GM23248 (cell line): Measurements from ENCODE around the gene STARD3. TPM values are rescaled to one million over a fixed set of nuclear protein-coding genes. Genes with fewer than 3 reads are reported as not detected.

Source experiments
- DNase-seq: peaks from one replicate; pipeline ENCODE4 v3.0.0-alpha.2; 2015
- H2AFZ ChIP-seq: fragments of 200-600 bp; sonication (generic); 2 replicates; pipeline ENCODE4 v1.6.1; 2016; ENCODE audit warnings: antibody characterized with exemption
- H3F3A ChIP-seq: fragments of 200-600 bp; sonication (generic); 2 replicates; pipeline ENCODE4 v1.6.1; 2016; ENCODE audit warnings: mild to moderate bottlenecking, antibody characterized with exemption, mixed run types; ENCODE audit not compliant: insufficient read depth
- H3K27ac ChIP-seq: fragments of 200-600 bp; sonication (generic); 2 replicates; pipeline ENCODE4 v1.5.1; 2016; ENCODE audit warnings: mild to moderate bottlenecking
- H3K27me3 ChIP-seq: fragments of 200-600 bp; sonication (generic); replicated peaks from 2 replicates; pipeline ENCODE4 v1.6.1; 2016; ENCODE audit warnings: mild to moderate bottlenecking; ENCODE audit not compliant: insufficient read depth
- H3K36me3 ChIP-seq: fragments of 200-600 bp; sonication (generic); 2 replicates; pipeline ENCODE4 v1.6.1; 2016; ENCODE audit warnings: low read depth, mild to moderate bottlenecking
- H3K4me1 ChIP-seq: fragments of 200-600 bp; sonication (generic); 2 replicates; pipeline ENCODE4 v1.6.1; 2016; ENCODE audit warnings: mild to moderate bottlenecking; ENCODE audit not compliant: insufficient read depth
- H3K4me2 ChIP-seq: fragments of 200-600 bp; sonication (generic); one replicate; pipeline ENCODE4 v1.6.1; 2016; ENCODE audit warnings: mild to moderate bottlenecking; ENCODE audit not compliant: unreplicated experiment
- H3K4me3 ChIP-seq: fragments of 200-600 bp; sonication (generic); 2 replicates; pipeline ENCODE4 v1.5.1; 2016; ENCODE audit warnings: mild to moderate bottlenecking
- H3K79me2 ChIP-seq: fragments of 200-600 bp; sonication (generic); 2 replicates; pipeline ENCODE4 v1.6.1; 2016; ENCODE audit warnings: mild to moderate bottlenecking; ENCODE audit not compliant: insufficient read depth
- H3K9ac ChIP-seq: fragments of 200-600 bp; sonication (generic); 2 replicates; pipeline ENCODE4 v1.6.1; 2016; ENCODE audit warnings: mild to moderate bottlenecking
- H3K9me2 ChIP-seq: fragments of 200-600 bp; sonication (generic); 2 replicates; pipeline ENCODE4 v1.6.1; 2016; ENCODE audit warnings: mixed run types, mild to moderate bottlenecking, moderate library complexity; ENCODE audit not compliant: insufficient read depth
- H3K9me3 ChIP-seq: fragments of 200-600 bp; sonication (generic); one replicate; pipeline ENCODE4 v1.6.1; 2017; ENCODE audit warnings: low read depth
- H4K20me1 ChIP-seq: fragments of 200-600 bp; sonication (generic); 2 replicates; pipeline ENCODE4 v1.6.0; 2016; ENCODE audit not compliant: insufficient read depth
- EZH2 ChIP-seq: fragments of 200-600 bp; sonication (generic); IDR thresholded peaks from 2 replicates; pipeline ENCODE4 v1.6.1; 2018; ENCODE audit warnings: antibody characterized with exemption, mild to moderate bottlenecking; ENCODE audit not compliant: insufficient read depth, poor library complexity, severe bottlenecking
- EZH2phosphoT487 ChIP-seq: fragments of 200-600 bp; sonication (generic); IDR thresholded peaks from 2 replicates; pipeline ENCODE4 v1.6.1; 2018; ENCODE audit warnings: antibody characterized with exemption, moderate library complexity, mild to moderate bottlenecking, low read depth; ENCODE audit not compliant: insufficient read depth
- WGBS, 2 experiments: methylation state at CpG; one replicate each; pipeline ENCODE4 v1.1.6; 2015 to 2017; ENCODE audit warnings: low lambda C conversion rate in 2 of 2, low coverage in 1 of 2; ENCODE audit errors: missing lambda C conversion rate in 2 of 2; 5-methylcytosine and 5-hydroxymethylcytosine counted together
- in situ Hi-C: fragments of 300-500 bp; cut with MboI; formaldehyde crosslinking; loops from 2 replicates; pipeline ENCODE4 v1.15.0; 2020
- polyA plus RNA-seq: library from polyadenylated mRNA; unstranded; fragments of >200 nt; fragmentation: Nextera tagmentation; extraction: Ambion mirVana; gene quantifications from 2 replicates; pipeline ENCODE4 v1.2.1, GENCODE V29; 2016
- total RNA-seq: library from RNA; depleted of rRNA; stranded (reverse); fragments of >200 nt; shearing (Covaris generic); gene quantifications from 2 replicates; pipeline ENCODE4 v1.2.3, GENCODE V29; 2014

Gene STARD3
- total and polyA plus RNA-seq, 2 experiments from 2014 or later = 32.3 to 41.0 TPM

GRCh38 chr17:39600288-39600996 lies 36.5 kb upstream of the STARD3 start:
- TF ChIP-seq EZH2 = peak; percentile 64
- TF ChIP-seq EZH2phosphoT487 = no peak
- H3K9me2 ChIP-seq = no peaks in the 10 kb centered on the region
- in situ Hi-C loops = no loop called here

GRCh38 chr17:39600997-39601597 lies 35.8 kb upstream of the STARD3 start:
- 27 to 29% methylated on average over 21 of the region's 21 CpGs for WGBS, 2 experiments
- Histone ChIP-seq H3K27ac (no peak overlapping the region), H3K9ac (no peak overlapping the region), H3K4me3 (no peak overlapping the region), H3K36me3 (no peaks in the 10 kb centered on the region), H4K20me1 (no peaks in the 10 kb centered on the region), H3K9me2 (no peaks in the 10 kb centered on the region), H3K79me2 (no peaks in the 10 kb centered on the region), H2AFZ (no peak overlapping the region), H3K27me3 (peaks cover 96% of the 10 kb centered on the region), H3K4me1 (no peaks in the 10 kb centered on the region), H3K4me2 (no peak overlapping the region), H3K9me3 (no peaks in the 10 kb centered on the region), H3F3A (no peaks in the 10 kb centered on the region)
- in situ Hi-C loops = no loop called here
- no peak for DNase-seq
- TF ChIP-seq EZH2phosphoT487 (no peak), EZH2 (no peak)

More at GRCh38 chr17:39600288-39600996, 36.5 kb upstream of the STARD3 start:
- H3K4me2 ChIP-seq = no peak overlapping the region
- H3K79me2 ChIP-seq = no peaks in the 10 kb centered on the region
- H2AFZ ChIP-seq = no peak overlapping the region
- H3K4me1 ChIP-seq = no peaks in the 10 kb centered on the region
- no peak overlapping the region for H3K27ac ChIP-seq
- H3K27me3 ChIP-seq = peaks cover 95% of the 10 kb centered on the region
- H3F3A ChIP-seq = no peaks in the 10 kb centered on the region
- H3K4me3 ChIP-seq = no peak overlapping the region
- no peak for DNase-seq
- no peak overlapping the region for H3K9ac ChIP-seq
- no peaks in the 10 kb centered on the region for H3K36me3 ChIP-seq
- H4K20me1 ChIP-seq = no peaks in the 10 kb centered on the region
- WGBS, 2 experiments = 0 to 2% methylated on average over 13 of the region's 13 CpGs
- H3K9me3 ChIP-seq = no peaks in the 10 kb centered on the region

GRCh38 chr17:39601758-39602532 lies 35.0 kb upstream of the STARD3 start:
- no peak for DNase-seq
- TF ChIP-seq EZH2 (no peak), EZH2phosphoT487 (no peak)
- H3K9me2 ChIP-seq = no peaks in the 10 kb centered on the region
- peaks cover 99% of the 10 kb centered on the region for H3K27me3 ChIP-seq
- no peaks in the 10 kb centered on the region for H3K79me2 ChIP-seq
- WGBS, 2 experiments = 42 to 44% methylated on average over 12 of the region's 12 CpGs
- no peak overlapping the region for H3K4me3 ChIP-seq
- no peaks in the 10 kb centered on the region for H4K20me1 ChIP-seq
- H3K4me2 ChIP-seq = no peak overlapping the region
- no peaks in the 10 kb centered on the region for H3K36me3 ChIP-seq
- no peaks in the 10 kb centered on the region for H3F3A ChIP-seq
- no peaks in the 10 kb centered on the region for H3K9me3 ChIP-seq
- no peak overlapping the region for H3K27ac ChIP-seq
- H3K9ac ChIP-seq = no peak overlapping the region
- H3K4me1 ChIP-seq = no peaks in the 10 kb centered on the region
- in situ Hi-C loops = no loop called here
- no peak overlapping the region for H2AFZ ChIP-seq

- H3K9me3 ChIP-seq = no peaks in the 10 kb centered on the region
- no peak overlapping the region for H3K27ac ChIP-seq
- no peaks in the 10 kb centered on the region for H3K36me3 ChIP-seq
- H2AFZ ChIP-seq = no peak overlapping the region
- DNase-seq = no peak
- TF ChIP-seq EZH2 (no peak), EZH2phosphoT487 (no peak)
- H3K9ac ChIP-seq = no peak overlapping the region
- no peak overlapping the region for H3K4me2 ChIP-seq
- 8% methylated on average over 4 of the region's 4 CpGs for WGBS, 2 experiments
- no peaks in the 10 kb centered on the region for H3K9me2 ChIP-seq
- H3K27me3 ChIP-seq = peaks cover 99% of the 10 kb centered on the region
- H3K4me1 ChIP-seq = no peaks in the 10 kb centered on the region
- no peak overlapping the region for H3K4me3 ChIP-seq
- H3F3A ChIP-seq = no peaks in the 10 kb centered on the region
- in situ Hi-C loops = no loop called here
- no peaks in the 10 kb centered on the region for H4K20me1 ChIP-seq
- no peaks in the 10 kb centered on the region for H3K79me2 ChIP-seq
Observed at GRCh38 chr17:39602533-39603303, 34.2 kb upstream of the STARD3 start.
